GM18867 (cell line): ENCODE measurements around the gene SMARCD3.

Experiments
- ATAC-seq: cut with Tn5 transposase; IDR thresholded peaks from one replicate; pipeline ENCODE4 v1.9.1; 2021; ENCODE audit warnings: mild to moderate bottlenecking, moderate library complexity; ENCODE audit not compliant: unreplicated experiment

Gene SMARCD3

DNA sequence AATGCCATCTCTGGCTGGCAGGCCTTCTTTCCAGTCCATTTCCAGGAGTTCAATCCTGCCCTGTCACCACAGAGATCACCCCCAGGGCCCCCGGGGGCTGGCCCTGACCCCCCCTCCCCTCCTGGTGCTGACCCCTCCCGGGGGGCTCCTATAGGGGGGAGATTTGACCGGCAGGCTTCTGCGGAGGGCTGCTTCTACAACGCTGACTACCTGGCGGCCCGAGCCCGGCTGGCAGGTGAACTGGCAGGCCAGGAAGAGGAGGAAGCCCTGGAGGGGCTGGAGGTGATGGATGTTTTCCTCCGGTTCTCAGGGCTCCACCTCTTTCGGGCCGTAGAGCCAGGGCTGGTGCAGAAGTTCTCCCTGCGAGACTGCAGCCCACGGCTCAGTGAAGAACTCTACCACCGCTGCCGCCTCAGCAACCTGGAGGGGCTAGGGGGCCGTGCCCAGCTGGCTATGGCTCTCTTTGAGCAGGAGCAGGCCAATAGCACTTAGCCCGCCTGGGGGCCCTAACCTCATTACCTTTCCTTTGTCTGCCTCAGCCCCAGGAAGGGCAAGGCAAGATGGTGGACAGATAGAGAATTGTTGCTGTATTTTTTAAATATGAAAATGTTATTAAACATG is 10.2 kb downstream of the SMARCD3 start:
- ATAC-seq: no peak

- ATAC-seq: no peak
These were observed 11.0 kb downstream of the SMARCD3 start for GRCh38 chr7:151237244-151238189.

DNA sequence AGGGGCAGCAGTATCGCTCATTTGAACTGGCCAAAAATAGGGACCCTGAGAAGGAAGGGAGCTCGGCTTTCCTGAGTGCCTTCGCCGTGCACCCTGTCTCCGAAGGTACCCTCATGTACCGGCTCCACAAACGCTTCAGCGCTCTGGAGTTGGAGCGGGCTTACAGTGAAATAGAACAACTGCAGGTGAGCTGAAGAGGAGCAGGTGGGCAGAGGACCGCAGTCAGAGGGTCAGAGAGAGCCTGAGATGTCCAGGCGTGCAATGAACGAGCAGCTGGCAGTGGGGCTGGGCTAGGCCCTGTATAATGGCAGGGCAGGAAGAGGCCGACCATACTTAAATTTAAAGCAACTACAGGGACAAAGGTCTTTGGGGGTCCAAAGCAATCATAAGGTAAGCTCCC is 12.1 kb downstream of the SMARCD3 start:
- ATAC-seq: no peak

DNA sequence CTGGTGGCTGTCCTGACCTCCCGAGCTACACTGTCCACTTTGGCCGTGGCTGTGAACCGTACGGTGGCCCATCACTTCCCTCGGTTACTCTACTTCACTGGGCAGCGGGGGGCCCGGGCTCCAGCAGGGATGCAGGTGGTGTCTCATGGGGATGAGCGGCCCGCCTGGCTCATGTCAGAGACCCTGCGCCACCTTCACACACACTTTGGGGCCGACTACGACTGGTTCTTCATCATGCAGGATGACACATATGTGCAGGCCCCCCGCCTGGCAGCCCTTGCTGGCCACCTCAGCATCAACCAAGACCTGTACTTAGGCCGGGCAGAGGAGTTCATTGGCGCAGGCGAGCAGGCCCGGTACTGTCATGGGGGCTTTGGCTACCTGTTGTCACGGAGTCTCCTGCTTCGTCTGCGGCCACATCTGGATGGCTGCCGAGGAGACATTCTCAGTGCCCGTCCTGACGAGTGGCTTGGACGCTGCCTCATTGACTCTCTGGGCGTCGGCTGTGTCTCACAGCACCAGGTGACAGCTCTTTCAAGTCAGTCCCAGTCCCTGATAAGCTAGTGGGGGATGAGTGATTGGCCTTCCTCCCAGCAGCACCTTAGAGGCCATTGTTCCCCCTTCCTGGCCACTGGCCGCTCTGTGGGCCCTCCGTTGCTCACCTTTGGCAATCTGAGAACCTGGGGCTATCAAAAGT is 13.3 kb downstream of the SMARCD3 start:
- ATAC-seq: no peak

DNA sequence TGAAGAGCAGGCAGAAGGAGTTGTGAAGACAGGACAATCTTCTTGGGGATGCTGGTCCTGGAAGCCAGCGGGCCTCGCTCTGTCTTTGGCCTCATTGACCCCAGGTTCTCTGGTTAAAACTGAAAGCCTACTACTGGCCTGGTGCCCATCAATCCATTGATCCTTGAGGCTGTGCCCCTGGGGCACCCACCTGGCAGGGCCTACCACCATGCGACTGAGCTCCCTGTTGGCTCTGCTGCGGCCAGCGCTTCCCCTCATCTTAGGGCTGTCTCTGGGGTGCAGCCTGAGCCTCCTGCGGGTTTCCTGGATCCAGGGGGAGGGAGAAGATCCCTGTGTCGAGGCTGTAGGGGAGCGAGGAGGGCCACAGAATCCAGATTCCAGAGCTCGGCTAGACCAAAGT is 14.7 kb downstream of the SMARCD3 start:
- ATAC-seq: no peak

GRCh38 chr7:151232917-151233701 is 15.4 kb downstream of the SMARCD3 start:
- peak; percentile 36 for ATAC-seq

DNA sequence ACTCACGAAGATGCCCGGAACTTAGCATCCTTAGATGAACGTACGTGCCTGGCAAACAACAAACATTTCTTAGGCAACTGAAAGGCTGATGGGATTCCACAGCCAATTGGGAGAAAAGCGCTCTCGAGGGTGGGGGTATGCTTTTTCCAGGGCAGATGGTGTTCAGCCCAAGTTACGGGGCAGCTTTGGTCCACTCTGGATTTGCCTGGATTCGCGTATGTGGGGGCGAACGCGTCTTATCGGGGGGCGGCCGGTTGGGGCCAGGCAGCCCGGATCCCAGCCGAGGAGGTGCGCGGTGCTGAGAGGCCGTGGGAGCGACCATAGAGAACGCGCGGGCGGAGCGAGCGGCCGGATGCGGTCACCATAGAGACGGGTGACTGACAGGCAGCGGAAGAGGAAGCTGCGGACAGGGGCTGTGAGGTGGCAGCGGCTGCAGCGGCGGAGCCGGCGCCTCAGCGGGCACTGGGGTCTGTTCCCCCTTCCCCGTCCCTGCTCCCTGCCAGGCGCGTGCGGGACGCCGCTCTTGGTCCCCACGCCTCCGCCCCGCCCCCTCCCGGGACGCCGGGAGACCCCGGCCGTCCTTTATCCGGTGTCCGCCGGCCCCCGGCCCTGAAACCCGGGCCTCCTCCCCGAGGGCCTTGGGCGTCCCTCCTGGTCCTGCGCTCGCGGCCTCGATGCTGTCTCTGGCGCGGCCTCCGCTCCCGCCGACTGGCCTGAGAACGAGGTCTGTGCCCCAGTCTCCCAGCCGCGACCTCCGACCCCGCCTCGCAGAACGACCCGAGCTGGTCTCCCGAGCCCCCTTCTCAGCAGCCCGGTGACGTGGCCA is 16.2 kb downstream of the SMARCD3 start, which contains the start of gene CHPF2:
CHPF2 (plus strand) TSS at position 393 of the 826 bp plus-strand sequence. CDS start 1,529 bp downstream, outside the sequence.
- peak; percentile 98 for ATAC-seq

GRCh38 chr7:151231080-151231479 is 17.4 kb downstream of the SMARCD3 start:
- no peak for ATAC-seq

DNA sequence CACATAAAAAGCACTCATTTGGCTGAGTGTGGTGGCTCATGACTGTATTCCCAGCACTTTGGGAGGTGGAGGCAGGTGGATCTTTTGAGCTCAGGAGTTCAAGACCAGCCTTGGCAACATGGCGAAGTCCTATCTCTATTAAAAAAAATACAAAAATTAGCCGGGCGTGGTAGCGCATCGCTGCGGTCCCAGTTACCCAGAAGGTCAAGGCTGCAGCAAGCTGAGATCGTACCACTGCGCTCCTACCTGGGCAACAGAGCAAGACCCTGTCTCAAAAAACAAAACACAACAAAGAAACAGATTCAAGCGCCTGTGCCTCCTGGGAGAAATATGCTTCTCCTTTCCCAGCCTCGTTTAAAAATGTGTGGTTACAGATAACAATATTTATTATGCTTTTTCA is 19.2 kb downstream of the SMARCD3 start:
- ATAC-seq: no peak

GRCh38 chr7:151228024-151228866 is 20.2 kb downstream of the SMARCD3 start:
- no peak for ATAC-seq

DNA sequence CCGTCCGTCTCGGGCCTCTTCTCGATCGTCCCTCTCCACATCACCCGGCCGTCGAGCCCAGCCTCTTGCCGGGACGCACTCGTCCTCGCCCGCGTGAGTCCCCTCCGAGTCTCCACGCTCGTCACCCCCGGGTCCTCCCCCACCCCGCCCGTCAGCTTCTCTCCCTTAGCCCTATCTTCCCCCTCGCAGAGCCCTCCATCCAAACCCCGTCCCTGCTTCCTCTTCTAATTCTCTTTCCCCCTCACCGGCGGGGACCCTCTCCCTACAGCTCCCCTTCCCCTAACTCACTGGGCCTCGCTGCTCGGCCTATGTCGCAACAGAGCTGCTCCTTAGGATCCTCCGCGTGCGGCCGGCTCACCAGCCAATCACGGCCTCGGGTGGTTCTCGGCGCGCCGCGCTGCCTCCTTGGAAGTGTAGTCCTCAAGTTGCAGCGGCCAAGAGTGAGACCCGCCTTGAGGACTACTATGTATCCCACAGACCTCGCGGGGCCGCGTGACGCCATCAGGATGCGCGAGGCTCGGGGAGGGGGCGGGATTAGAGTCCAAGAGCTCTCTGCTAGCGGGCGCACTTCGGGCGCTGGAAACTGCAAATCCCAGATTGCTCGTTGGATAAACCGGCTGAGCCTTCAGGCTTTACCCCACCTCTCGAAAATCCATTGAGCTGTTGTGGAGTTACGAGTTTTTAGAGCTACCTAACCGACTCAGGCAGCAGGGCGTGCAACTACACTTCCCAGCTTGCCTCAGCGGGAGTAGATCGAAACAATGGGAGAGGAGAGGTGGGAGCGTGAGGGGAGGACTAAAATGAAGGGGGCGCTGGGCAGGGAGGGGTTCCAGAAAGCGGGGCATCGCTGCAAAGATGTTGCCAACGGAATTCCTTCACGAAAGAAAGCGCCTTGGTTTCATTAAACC is 21.4 kb downstream of the SMARCD3 start, which contains the start of gene ABCF2:
ABCF2 (minus strand) TSS at position 331 of the 908 bp plus-strand sequence. CDS start 747 bp downstream, outside the sequence.
- ATAC-seq: peak; percentile 99

- ATAC-seq: peak; percentile 3
These were observed 22.0 kb downstream of the SMARCD3 start for GRCh38 chr7:151226560-151226874.

GRCh38 chr7:151225948-151226510 is 22.5 kb downstream of the SMARCD3 start:
- no peak for ATAC-seq

- no peak for ATAC-seq
These were observed 24.8 kb downstream of the SMARCD3 start for GRCh38 chr7:151223728-151224127.

DNA sequence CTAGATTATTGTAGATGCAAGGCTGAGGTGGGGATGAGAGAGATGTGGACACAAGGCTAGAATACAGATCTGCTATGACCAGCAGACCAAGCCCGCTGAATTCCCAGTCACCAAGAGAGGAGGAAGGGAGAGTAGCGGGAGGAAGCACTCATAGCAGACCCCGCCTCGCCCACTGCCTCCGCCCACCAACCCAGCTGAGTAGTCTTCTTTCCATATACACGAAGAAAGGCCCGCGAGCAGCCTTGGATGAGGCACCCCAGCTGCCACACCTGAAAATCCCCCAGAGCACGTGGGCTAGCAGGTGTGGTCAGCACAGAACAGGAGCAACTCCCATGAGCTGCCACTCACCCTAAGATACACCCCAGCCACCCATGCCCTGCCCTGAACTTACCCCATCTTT is 30.3 kb downstream of the SMARCD3 start:
- ATAC-seq: no peak

DNA sequence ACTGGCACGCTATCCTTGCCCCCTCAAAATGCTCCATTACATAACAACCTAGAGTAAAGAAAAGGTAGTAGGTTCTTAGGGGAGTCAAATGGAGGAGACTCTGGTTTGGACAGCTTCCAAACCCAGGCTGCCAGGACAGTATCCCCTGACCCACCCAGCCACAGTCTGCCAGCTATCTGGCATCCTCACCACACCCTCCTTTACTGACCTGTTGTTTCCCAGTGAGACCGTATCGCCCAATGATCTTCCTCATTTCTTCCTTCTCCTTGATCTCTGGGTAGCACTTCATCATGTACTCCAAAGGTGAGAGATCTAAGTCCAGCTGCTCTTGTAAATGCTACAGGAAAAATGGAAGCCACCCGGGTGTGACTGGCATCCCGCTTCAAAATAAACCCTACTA is 33.1 kb downstream of the SMARCD3 start:
- ATAC-seq: no peak

DNA sequence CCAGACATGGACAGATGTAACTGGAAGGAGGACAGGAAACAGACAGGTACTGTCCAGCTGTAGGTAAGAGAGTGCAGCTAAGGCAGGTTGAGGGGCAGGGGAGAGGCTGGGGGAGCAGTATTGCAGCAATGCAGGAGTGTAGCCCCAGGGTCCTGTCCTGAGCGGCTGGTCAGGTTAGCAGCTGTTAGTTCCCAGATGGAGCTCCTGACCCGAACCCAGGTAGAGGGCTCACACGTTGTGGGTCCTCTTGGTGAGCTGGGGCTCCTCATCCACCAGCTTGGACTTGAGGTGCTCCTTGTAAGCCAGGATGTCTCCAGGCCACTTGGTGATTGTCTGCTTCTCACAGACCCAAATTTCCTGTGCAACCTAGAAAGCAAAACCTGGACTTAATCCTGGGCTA is 34.7 kb downstream of the SMARCD3 start:
- no peak for ATAC-seq

DNA sequence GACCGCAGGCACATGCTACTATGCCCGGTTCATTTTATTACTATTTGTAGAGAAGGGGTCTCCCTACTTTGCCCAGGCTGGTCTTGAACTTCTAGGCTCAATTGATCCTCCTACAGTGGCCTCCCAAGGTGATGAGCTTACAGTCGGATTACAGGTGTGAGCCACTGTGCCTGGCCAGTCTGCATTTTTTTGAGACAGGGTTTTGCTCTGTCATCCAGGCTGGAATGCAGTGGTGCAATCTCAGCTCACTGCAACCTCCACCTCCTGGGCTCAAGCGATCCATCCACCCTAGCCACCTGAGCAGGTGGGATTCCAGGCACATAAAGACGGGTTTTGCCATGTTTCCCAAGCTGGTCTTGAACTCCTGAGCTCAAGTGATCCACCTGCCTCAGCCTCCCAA is 35.9 kb downstream of the SMARCD3 start:
- ATAC-seq: no peak
